GM23338 (cell line): ENCODE data around the gene LRMDA.

ENCODE experiments used
- CTCF ChIP-seq, 2 experiments: fragments of 200-600 bp in 1 of 2; sonication (generic) in 1 of 2; conservative IDR thresholded peaks; 2 replicates each; pipeline versions ENCODE4 v1.5.1 to v1.6.1; 2016 to 2017; ENCODE audit warnings: antibody characterized with exemption in 2 of 2, low read depth in 2 of 2, mild to moderate bottlenecking in 2 of 2, moderate library complexity in 1 of 2
- EZH2phosphoT487 ChIP-seq: fragments of 200-600 bp; sonication (generic); IDR thresholded peaks from one replicate; pipeline ENCODE4 v1.8.1; 2018; ENCODE audit warnings: antibody characterized with exemption; ENCODE audit not compliant: unreplicated experiment
- POLR2AphosphoS5 ChIP-seq: IDR thresholded peaks from 2 replicates; pipeline ENCODE4 v1.6.1; 2016; ENCODE audit warnings: antibody characterized with exemption, low read depth
- REST ChIP-seq: IDR thresholded peaks from one replicate; pipeline ENCODE4 v1.6.1; 2018; ENCODE audit warnings: antibody characterized with exemption; ENCODE audit not compliant: unreplicated experiment
- ZNF331 ChIP-seq: fragments of 250-450 bp; sonication (Bioruptor Pico); IDR thresholded peaks from 2 replicates; pipeline ENCODE4 v1.5.0; 2020; ENCODE audit warnings: low read depth, mild to moderate bottlenecking, moderate library complexity

GRCh38 chr10:75954486-75954885, 523.1 kb downstream of the LRMDA start:
- TF ChIP-seq POLR2AphosphoS5, result no peak
- TF ChIP-seq CTCF (conservative IDR thresholded peaks at IDR 0.05; ENCODE audit: low read depth in 2 of 2), result no peak
- TF ChIP-seq EZH2phosphoT487, result no peak
- TF ChIP-seq REST, result no peak
- no peak for TF ChIP-seq ZNF331 (CRISPR knock-in tag)
